Measurements from ENCODE around the gene TRPM5.

TRPM5 gene

DNA sequence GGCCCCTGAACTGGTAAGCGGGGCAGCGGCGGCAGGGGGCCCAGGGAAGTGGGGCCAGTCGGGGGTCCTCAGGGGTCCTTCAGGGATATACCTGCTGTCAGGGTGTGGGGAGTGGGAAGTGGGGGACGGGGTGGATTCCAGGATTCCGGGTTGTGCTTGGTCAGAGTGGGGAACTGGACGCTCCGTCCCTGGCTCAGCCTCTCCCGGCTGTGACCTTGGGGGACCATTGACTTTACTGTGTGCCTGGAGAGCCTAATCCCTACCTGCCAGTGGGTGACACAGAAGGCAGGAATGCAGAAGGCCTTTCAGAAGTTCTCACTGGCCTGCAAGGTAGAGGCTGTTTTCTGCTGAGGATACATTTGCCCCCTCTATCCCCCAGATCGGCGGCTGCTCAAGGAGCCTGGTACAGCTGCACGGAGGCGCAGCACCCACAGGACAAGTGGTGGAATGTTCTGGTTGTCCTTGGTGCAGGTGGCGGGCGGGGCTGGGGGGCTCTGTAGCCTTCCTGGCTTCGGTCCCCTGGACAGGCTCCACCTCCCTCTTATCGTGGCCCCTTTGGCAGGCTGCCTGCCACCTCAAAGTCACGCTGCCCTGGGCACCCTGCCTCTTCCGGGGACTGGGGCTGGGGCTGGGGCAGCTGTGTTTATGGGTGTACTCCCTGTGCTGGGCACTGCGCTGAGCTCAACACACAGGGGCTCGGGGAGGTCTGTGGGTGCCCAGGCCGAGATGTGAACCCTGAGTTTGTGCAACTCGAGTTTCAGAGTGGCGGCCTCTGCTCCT is 18.9 kb upstream of the TRPM5 start:
- Histone ChIP-seq H3K4me1 (ENCODE audit: low read depth, poor library complexity, severe bottlenecking) (peaks cover 97% of the 10 kb centered on the region), H3K36me3 (ENCODE audit: insufficient read depth) (no peaks in the 10 kb centered on the region), H2AFZ (ENCODE audit: low read depth) (peak overlapping the region; percentile 30; the same call in 1 of the 2 replicates), H4K20me1 (ENCODE audit: insufficient read depth) (no peaks in the 10 kb centered on the region), H3K9ac (peak overlapping the region; percentile 32; the same call in 1 of the 2 replicates), H3K4me3 (IDR thresholded peaks at IDR 0.05; ENCODE audit: insufficient read depth, low read depth, low read length) (no peak overlapping the region), H3K4me2 (peak overlapping the region; percentile 81), H3K27me3 (ENCODE audit: insufficient read depth, low read depth) (no peaks in the 10 kb centered on the region), H3K27ac (peak overlapping the region; percentile 88), H3K79me2 (ENCODE audit: insufficient read depth, low read depth) (peaks cover 25% of the 10 kb centered on the region)
- TF ChIP-seq, protein P1, sequence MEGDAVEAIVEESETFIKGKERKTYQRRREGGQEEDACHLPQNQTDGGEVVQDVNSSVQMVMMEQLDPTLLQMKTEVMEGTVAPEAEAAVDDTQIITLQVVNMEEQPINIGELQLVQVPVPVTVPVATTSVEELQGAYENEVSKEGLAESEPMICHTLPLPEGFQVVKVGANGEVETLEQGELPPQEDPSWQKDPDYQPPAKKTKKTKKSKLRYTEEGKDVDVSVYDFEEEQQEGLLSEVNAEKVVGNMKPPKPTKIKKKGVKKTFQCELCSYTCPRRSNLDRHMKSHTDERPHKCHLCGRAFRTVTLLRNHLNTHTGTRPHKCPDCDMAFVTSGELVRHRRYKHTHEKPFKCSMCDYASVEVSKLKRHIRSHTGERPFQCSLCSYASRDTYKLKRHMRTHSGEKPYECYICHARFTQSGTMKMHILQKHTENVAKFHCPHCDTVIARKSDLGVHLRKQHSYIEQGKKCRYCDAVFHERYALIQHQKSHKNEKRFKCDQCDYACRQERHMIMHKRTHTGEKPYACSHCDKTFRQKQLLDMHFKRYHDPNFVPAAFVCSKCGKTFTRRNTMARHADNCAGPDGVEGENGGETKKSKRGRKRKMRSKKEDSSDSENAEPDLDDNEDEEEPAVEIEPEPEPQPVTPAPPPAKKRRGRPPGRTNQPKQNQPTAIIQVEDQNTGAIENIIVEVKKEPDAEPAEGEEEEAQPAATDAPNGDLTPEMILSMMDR (conservative IDR thresholded peaks at IDR 0.05; ENCODE audit: low read depth, low read length): no peak

DNA sequence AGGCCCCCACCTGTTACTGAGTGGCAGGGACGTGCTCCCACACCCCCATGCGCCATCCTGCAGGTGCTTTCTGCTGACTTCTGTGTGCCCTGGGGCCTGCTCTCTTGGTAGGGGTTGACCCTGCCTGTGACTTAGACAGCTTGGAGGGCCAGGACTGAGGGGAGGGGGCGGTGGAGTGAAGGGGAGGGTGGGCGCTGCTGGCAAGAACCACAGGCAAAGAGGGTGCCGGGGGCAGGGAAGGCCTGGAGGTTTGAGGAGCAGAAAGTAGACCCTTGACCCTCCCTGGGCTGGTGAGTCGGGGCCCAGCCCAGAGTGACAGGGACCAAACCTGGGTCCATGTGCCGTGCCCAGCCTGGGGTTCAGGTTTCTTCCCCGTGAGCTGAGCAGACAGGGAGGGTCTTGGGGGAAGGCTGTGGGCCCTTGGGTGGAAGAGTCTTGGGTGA is 18.2 kb upstream of the TRPM5 start:
- Histone ChIP-seq H2AFZ (ENCODE audit: low read depth) (no peak overlapping the region), H3K27me3 (ENCODE audit: insufficient read depth, low read depth) (no peaks in the 10 kb centered on the region), H3K27ac (peak overlapping the region; percentile 88), H3K9ac (peak overlapping the region; percentile 32; the same call in 1 of the 2 replicates), H3K79me2 (ENCODE audit: insufficient read depth, low read depth) (peaks cover 25% of the 10 kb centered on the region), H3K4me2 (peak overlapping the region; percentile 81), H4K20me1 (ENCODE audit: insufficient read depth) (no peaks in the 10 kb centered on the region), H3K4me1 (ENCODE audit: low read depth, poor library complexity, severe bottlenecking) (peaks cover 97% of the 10 kb centered on the region), H3K36me3 (ENCODE audit: insufficient read depth) (no peaks in the 10 kb centered on the region), H3K4me3 (IDR thresholded peaks at IDR 0.05; ENCODE audit: insufficient read depth, low read depth, low read length) (no peak overlapping the region)
- TF ChIP-seq, protein P1 (conservative IDR thresholded peaks at IDR 0.05; ENCODE audit: low read depth, low read length): no peak

DNA sequence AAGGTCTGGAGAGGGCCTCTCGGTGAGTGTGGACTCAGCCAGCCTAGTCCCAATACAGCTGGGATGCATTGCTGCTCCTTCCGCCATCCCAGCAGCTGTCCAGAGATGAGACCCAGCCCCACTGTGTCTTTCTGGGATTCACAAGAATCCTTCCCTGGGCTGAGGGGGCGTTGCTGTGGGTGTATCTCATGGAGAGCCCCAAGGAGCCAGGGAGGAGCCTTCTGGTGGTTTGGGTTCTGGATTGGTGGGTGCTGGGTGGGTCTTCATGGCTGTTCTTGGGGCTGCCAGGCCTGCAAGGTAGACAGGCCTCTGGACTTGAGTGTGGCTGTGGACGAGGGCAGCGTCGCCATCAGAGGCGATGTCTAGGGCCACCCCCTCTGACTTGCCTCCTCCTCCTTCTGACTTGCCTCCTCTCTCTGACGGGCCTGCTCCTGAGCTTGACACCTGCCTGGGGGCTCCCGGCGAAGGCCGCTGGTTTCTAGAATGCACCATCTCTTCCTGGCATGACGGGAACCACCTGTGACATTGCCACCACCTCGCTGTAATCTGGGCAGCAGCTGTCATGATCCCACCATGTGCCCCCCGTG is 17.7 kb upstream of the TRPM5 start:
- no peak overlapping the region for H2AFZ ChIP-seq (ENCODE audit: low read depth)
- peak overlapping the region; percentile 81; the same call in 1 of the 2 replicates for H3K4me2 ChIP-seq
- TF ChIP-seq, protein P1 (conservative IDR thresholded peaks at IDR 0.05; ENCODE audit: low read depth, low read length): no peak
- no peaks in the 10 kb centered on the region for H3K36me3 ChIP-seq (ENCODE audit: insufficient read depth)
- peak overlapping the region; percentile 88 for H3K27ac ChIP-seq
- peaks cover 95% of the 10 kb centered on the region for H3K4me1 ChIP-seq (ENCODE audit: low read depth, poor library complexity, severe bottlenecking)
- H3K79me2 ChIP-seq (ENCODE audit: insufficient read depth, low read depth): peaks cover 23% of the 10 kb centered on the region
- H3K9ac ChIP-seq: peak overlapping the region; percentile 52; the same call in 1 of the 2 replicates
- H3K27me3 ChIP-seq (ENCODE audit: insufficient read depth, low read depth): no peaks in the 10 kb centered on the region
- no peaks in the 10 kb centered on the region for H4K20me1 ChIP-seq (ENCODE audit: insufficient read depth)
- H3K4me3 ChIP-seq (IDR thresholded peaks at IDR 0.05; ENCODE audit: insufficient read depth, low read depth, low read length): no peak overlapping the region

DNA sequence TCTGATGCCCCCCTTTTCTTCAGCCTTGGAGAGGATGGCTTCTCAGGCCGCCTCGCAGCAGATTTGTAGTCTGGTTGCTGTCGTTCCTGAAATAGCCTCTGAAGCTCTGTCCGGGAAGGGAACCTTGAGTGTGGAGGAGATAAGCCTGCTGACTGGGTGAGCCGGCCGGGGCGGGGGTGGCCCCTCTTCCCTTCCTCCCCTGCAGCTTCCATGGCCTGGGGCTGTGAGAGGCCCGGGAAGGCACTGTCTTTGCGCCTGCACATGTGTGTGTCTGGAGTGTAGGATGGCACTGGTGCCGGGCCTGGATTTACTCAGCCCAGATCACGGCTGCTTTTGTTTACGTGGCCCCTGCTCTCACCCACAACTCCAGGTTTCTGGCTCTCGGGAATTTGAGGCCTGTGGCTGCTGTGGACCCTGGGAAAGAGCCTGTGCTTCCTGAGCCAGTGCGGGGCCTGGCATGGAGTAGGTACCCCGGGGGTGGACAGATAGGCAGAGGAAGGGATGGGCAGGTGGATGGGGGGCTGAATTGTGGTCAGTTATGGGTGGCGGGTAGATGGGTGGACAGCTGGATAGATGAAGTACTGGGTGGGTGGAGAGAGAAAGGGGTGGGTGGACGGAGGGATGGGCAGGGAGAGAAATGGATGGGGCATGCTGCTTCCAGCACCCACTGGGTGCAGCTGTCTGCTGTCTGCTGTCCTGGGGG is 17.1 kb upstream of the TRPM5 start:
- H3K9ac ChIP-seq: peak overlapping the region; percentile 52; the same call in 1 of the 2 replicates
- peak overlapping the region; percentile 88 for H3K27ac ChIP-seq
- no peak overlapping the region for H2AFZ ChIP-seq (ENCODE audit: low read depth)
- no peaks in the 10 kb centered on the region for H3K27me3 ChIP-seq (ENCODE audit: insufficient read depth, low read depth)
- H3K4me1 ChIP-seq (ENCODE audit: low read depth, poor library complexity, severe bottlenecking): peaks cover 89% of the 10 kb centered on the region
- no peaks in the 10 kb centered on the region for H3K36me3 ChIP-seq (ENCODE audit: insufficient read depth)
- peaks cover 18% of the 10 kb centered on the region; the same call in 1 of the 2 replicates for H3K79me2 ChIP-seq (ENCODE audit: insufficient read depth, low read depth)
- TF ChIP-seq, protein P1 (conservative IDR thresholded peaks at IDR 0.05; ENCODE audit: low read depth, low read length): no peak
- no peaks in the 10 kb centered on the region for H4K20me1 ChIP-seq (ENCODE audit: insufficient read depth)
- no peak overlapping the region for H3K4me3 ChIP-seq (IDR thresholded peaks at IDR 0.05; ENCODE audit: insufficient read depth, low read depth, low read length)
- peak overlapping the region; percentile 81 for H3K4me2 ChIP-seq
